NCI-H69 (cell line): ENCODE measurements around the gene VAC14.
A peak's percentile ranks its signal among the peaks of the same experiment; 100 is the strongest.
"Not testable (repeated sequence)": the region's sequence is repeated elsewhere in the genome, so short reads cannot be mapped to it uniquely, and the experiment has no call there.

ENCODE experiments used
- DNase-seq: peaks from one replicate; lab custom pipeline; 2025; lab: John Stamatoyannopoulos, UW

The VAC14 gene

GRCh38 chr16:70644763-70645597 is 156.0 kb downstream of the VAC14 start:
- DNase-seq = peak; percentile 6

GRCh38 chr16:70643264-70643663 is 157.7 kb downstream of the VAC14 start:
- not testable (repeated sequence) for DNase-seq

DNA sequence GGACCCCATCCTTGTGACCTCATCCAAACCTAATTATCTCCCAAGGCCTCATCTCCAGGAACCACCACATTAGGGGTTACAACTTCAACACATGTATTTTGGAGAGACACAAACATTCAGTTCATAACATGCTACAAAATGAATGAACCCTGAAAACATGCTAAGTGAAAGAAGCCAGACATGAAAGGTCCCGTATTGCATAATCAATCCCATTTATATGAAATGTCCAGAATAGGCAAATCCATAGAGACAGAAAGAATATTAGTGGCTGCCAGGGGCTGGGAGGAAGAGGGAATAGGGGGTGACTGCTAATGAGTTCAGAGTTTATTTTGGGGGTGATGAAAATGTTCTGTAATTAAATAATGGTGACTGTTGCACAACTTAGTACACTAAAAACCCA is 158.3 kb downstream of the VAC14 start:
- no peak for DNase-seq

DNA sequence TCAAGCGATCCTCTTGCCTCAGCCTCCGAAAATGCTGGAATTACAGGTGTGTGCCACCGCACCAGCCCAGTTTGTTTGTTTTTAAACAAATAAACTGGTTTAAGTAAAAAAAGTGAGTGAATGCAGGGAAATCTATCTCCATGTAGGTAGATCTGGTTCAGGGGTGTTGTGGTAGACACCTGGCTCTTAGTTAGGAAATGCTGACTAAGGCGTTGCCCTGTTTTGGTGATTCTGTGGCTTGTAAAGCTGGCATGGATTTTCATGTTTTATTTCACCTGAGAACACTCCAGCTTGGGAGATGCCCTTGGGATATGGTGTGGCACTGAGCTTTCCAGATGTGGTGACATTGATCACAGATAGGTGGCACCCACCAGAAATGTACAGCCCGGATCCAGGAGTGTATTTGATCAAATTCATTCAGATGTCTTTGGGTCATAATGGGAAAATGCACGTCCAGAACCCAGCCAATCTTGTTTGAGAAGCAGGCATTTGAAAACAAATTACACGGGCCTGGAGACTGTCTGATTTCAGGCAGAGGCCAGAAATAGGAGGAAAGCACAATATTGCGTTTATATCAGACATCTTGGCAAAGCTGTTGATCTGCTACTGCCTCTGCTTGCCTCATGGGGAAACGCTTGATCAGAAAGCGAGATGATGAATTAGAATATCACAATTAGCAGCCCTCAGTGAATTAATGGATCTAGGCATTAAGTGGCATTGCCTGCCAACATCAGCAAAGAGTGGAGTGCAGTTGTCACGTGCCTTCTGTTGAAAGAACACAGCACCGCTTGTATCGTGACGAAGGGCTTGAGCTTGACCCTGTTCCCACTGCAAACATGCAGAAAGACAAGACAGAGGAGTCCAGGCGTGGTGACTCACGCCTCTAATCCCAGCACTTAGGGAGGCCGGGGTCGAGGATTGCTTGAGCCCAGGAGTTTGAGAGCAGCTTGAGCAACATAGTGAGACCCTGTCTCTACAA is 161.9 kb downstream of the VAC14 start:
- no peak for DNase-seq
